Activated T-helper 2 cell treated with anti-CD3 and anti-CD28 coated beads, Interferon-gamma antibody, Interleukin-2, Interleukin-4, amounts not matched to agents 10 μg/mL and 5 μg/mL and 100 μg/mL, durations not matched to agents 14 hours and 24 hours and 36 hours (primary cell): ENCODE measurements around the gene GALNT1. TPM values are rescaled to one million over a fixed set of nuclear protein-coding genes. Genes with fewer than 3 reads are reported as not detected.

Experiments used
- DNase-seq: peaks from one replicate; pipeline ENCODE4 v3.0.0; 2021; ENCODE audit warnings: low spot score
- H3K27ac Mint-ChIP-seq: one replicate; pipeline ENCODE4 v1.8.0; 2021; ENCODE audit warnings: mixed read lengths
- H3K27me3 Mint-ChIP-seq: one replicate; pipeline ENCODE4 v1.8.0; 2021; ENCODE audit warnings: low read depth, mixed read lengths
- H3K36me3 Mint-ChIP-seq: one replicate; pipeline ENCODE4 v1.8.0; 2021; ENCODE audit warnings: low read depth, mixed read lengths
- H3K4me1 Mint-ChIP-seq: one replicate; pipeline ENCODE4 v1.8.0; 2021; ENCODE audit warnings: low read depth, mixed read lengths
- H3K4me3 Mint-ChIP-seq: one replicate; pipeline ENCODE4 v1.8.0; 2021; ENCODE audit warnings: low read depth, mild to moderate bottlenecking, moderate library complexity, mixed read lengths
- H3K9me3 Mint-ChIP-seq: one replicate; pipeline ENCODE4 v1.8.0; 2021; ENCODE audit warnings: mixed read lengths
- intact Hi-C: fragments of 100-400 bp; cut with micrococcal nuclease; formaldehyde crosslinking; loops from one replicate; pipeline ENCODE4 v1.15.1; 2023
- total RNA-seq: library from RNA; stranded (reverse); gene quantifications from 2 replicates; pipeline ENCODE4 v1.2.3, GENCODE V29; 2022

GALNT1 gene
- total RNA-seq, 1 donor from 2014 or later, result 39.8 TPM

DNA sequence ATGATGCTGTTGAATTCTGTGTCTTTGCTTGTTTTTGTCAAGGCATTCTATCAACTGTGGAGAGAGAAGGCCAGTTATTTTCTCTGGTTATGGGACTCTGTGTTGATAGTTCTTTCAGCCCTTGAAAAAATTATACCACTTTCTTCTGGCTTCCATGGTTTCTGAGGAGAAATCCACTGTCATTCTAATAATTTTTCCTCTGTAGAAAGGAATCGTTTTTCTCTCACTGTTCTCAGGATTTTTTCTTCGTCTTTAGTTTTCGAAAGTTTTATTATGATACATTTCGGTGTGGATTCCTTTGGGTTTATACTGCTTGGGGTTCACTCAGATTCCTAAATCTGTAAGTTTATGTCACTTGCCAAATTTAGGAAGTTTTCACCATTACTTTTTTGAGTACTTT, 6.6 kb downstream of the GALNT1 start:
- Mint-ChIP-seq H3K9me3 (peaks cover 28% of the 10 kb centered on the region), H3K4me3 (no peak overlapping the region), H3K36me3 (peaks cover 34% of the 10 kb centered on the region), H3K27ac (no peak overlapping the region), H3K27me3 (peaks cover 2% of the 10 kb centered on the region), H3K4me1 (peaks cover 17% of the 10 kb centered on the region)
- intact Hi-C loops, result no loop called here
- DNase-seq, result no peak

DNA sequence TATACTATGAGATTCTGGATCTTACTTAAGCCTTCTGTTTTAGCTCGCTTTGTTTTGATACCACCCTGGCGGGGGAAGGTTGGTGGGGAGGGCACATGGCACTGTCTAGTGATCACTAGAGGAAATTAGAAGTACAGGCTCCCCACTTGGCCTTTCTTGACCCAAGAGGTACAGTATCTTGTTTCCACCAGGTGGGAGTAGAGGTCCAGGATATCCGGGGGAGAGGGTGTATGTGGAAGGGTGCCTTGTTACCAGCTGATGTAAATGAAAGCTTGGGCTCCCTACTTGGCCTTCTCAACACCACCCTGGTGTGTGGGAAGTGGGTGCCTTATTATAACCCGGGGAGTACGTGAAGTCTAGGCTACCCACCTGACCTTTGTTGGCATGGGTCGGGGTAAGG, 7.5 kb downstream of the GALNT1 start:
- intact Hi-C loops, result no loop called here
- DNase-seq, result no peak
- no peak overlapping the region for H3K27ac Mint-ChIP-seq
- H3K9me3 Mint-ChIP-seq, result peaks cover 28% of the 10 kb centered on the region
- H3K36me3 Mint-ChIP-seq, result peaks cover 29% of the 10 kb centered on the region
- no peak overlapping the region for H3K4me3 Mint-ChIP-seq
- H3K27me3 Mint-ChIP-seq, result peaks cover 2% of the 10 kb centered on the region
- H3K4me1 Mint-ChIP-seq, result peaks cover 12% of the 10 kb centered on the region

DNA sequence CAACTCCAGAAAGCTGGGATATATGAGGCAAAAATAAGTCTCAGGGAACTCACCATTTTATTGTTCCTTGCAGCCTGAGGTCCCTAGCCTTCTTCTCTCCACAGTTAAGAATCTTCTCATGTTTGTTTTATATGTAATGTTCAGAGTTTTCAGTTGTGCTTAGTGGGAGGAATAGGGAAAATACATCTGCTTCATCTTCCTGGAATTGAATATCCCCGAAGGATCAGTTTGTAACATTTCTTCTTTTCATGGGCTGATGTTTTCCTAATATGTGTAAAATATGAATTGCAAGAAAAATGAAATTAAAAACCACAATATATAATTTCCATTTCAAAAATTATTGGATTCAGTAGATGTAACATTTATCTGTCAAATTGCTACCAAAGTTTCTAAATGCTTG, 8.0 kb downstream of the GALNT1 start:
- H3K36me3 Mint-ChIP-seq, result peaks cover 25% of the 10 kb centered on the region
- no peak overlapping the region for H3K27ac Mint-ChIP-seq
- H3K9me3 Mint-ChIP-seq, result peaks cover 25% of the 10 kb centered on the region
- intact Hi-C loops, result no loop called here
- peaks cover 9% of the 10 kb centered on the region for H3K4me1 Mint-ChIP-seq
- H3K4me3 Mint-ChIP-seq, result no peak overlapping the region
- peaks cover 2% of the 10 kb centered on the region for H3K27me3 Mint-ChIP-seq
- DNase-seq, result no peak

DNA sequence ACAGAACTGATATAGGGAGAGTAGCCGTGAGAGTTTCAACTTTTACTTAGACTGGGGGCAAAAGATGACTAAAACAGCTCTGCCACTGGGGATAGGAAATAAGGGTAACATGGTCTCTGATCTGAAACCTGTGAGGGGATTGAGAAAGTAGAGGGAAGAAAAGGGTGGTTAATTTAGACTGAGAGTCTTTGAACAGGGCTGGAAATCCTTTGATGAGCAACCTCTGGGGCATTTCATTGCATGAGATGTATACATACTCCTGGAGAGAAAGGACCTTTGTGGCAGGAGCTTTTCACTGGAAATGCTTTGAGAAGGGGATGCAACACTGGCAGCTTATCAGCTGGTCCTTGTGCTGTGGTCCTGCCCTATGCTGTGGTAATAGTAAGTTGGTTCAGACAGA, 9.4 kb downstream of the GALNT1 start:
- peaks cover 21% of the 10 kb centered on the region for H3K36me3 Mint-ChIP-seq
- DNase-seq, result no peak
- peaks cover 2% of the 10 kb centered on the region for H3K27me3 Mint-ChIP-seq
- peaks cover 18% of the 10 kb centered on the region for H3K9me3 Mint-ChIP-seq
- no peak overlapping the region for H3K27ac Mint-ChIP-seq
- H3K4me3 Mint-ChIP-seq, result no peak overlapping the region
- intact Hi-C loops, result no loop called here
- peaks cover 9% of the 10 kb centered on the region for H3K4me1 Mint-ChIP-seq

DNA sequence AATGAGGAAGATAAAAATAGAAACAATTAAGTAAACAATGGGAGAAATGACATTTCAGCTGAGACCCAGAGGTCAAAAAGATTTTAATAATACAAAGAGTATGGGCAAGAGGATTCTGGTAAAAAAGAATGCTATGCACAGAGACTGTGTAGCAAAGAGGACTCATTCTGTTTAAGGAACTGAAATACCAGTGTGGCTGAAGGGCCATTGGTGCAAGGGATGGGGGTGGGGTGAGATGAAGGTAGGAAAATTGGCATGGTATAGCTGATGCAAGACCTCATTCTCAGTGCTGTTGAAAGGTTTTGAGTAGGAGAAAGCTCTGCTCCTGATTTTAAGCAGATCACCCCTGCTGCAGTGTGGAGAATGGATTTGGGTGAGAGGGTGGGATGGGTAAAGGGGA, 10.8 kb downstream of the GALNT1 start:
- intact Hi-C loops, result no loop called here
- Mint-ChIP-seq H3K4me1 (peaks cover 9% of the 10 kb centered on the region), H3K4me3 (no peak overlapping the region), H3K36me3 (peaks cover 19% of the 10 kb centered on the region), H3K9me3 (peaks cover 16% of the 10 kb centered on the region), H3K27ac (no peak overlapping the region), H3K27me3 (peaks cover 1% of the 10 kb centered on the region)
- no peak for DNase-seq

DNA sequence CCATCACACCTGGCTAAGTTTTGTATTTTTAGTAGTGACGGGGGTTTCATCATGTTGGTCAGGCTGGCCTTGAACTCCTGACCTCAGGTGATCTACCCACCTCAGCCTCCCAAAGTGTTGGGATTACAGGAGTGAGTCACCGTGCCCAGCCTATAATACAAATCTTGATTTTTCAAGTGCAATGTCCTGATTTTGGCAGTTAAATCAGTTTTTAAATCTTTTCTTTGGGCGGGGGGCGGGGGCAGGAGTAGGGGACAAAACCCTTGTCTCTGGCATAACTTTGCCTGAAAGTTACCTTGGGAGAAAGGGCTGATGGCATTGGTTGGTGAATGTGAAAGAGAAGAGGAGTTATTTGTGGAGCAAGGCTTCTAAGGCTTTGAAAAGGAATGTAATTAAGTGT, 12.3 kb downstream of the GALNT1 start:
- no peak for DNase-seq
- Mint-ChIP-seq H3K4me1 (peaks cover 5% of the 10 kb centered on the region), H3K4me3 (no peak overlapping the region), H3K9me3 (peaks cover under 1% of the 10 kb centered on the region), H3K27ac (no peak overlapping the region), H3K27me3 (no peaks in the 10 kb centered on the region), H3K36me3 (peaks cover 12% of the 10 kb centered on the region)
- intact Hi-C loops, result no loop called here

DNA sequence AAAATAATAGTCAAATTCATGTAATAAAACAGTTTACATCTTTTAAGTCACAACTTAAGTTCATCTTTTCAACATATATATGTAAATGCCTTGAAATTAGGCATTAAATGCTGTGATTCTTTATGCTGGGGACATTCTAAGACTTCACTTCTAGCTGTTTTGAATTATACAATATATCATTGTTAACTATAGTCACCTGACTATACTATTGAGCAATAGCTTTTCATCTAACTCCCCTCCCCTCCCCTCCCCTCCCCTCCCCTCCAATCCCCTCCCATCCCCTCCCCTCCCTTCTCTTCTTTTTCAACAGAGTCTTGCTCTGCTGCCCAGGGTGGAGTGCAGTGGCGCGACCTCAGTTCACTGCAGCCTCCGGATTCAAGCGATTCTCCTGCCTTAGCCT, 16.2 kb downstream of the GALNT1 start:
- Mint-ChIP-seq H3K27ac (no peak overlapping the region), H3K4me1 (no peaks in the 10 kb centered on the region), H3K4me3 (no peak overlapping the region), H3K36me3 (peaks cover 37% of the 10 kb centered on the region), H3K27me3 (no peaks in the 10 kb centered on the region), H3K9me3 (peaks cover 32% of the 10 kb centered on the region)
- intact Hi-C loops, result no loop called here
- DNase-seq, result no peak

DNA sequence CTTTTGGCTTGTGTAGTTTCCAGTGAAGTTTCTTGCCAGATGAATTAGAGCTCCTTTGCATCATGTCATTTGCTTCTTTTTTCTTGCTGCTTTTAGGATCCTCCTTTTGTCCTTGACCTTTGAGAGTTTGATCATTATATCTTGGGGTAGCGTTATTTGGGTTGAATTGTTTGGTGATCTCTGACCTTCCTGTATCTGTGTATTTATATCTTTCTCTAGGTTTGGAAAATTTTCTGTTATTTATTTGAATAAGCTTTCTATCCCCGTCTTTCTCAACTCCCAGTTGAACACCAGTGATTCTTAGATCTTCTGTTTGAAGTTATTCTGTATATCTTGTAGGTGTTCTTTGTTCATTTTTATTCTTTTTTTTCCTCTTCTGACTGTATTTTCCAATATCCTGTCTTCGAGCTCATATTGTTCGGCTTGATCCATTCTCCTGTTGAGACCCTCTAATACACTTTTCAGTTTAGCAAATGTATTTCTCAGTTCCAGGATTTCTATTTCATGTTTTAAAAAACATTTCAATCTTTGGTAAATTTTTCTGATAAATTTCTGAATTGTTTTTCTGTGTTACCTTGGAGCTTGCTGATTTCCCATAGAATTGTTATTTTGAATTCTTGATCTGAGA, 20.8 kb downstream of the GALNT1 start:
- intact Hi-C loops, result no loop called here
- Mint-ChIP-seq H3K4me3 (no peak overlapping the region), H3K4me1 (peaks cover 2% of the 10 kb centered on the region), H3K9me3 (peaks cover 47% of the 10 kb centered on the region), H3K36me3 (peaks cover 53% of the 10 kb centered on the region), H3K27ac (no peak overlapping the region), H3K27me3 (no peaks in the 10 kb centered on the region)
- no peak for DNase-seq

DNA sequence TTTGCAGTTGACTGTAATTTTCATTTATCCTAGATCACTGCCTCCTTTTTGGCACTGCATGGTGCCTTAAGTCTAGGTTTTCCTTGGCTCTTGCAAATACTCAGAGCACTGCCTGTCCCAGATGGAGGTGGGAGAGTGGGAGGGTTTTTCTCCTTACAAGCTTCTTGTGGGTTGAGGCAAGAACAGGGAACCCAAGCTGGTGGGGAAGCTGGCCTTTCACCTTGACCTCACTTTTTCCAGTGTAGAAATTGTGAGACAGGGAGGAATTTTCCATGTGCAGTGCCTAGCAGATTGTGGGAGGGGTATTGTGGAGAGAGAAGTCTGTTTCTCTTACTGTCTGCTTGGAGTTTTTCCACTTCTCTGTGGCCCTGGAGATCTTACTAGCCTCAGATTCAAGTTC, 21.5 kb downstream of the GALNT1 start:
- Mint-ChIP-seq H3K36me3 (peaks cover 53% of the 10 kb centered on the region), H3K4me3 (no peak overlapping the region), H3K27me3 (no peaks in the 10 kb centered on the region), H3K9me3 (peaks cover 47% of the 10 kb centered on the region), H3K27ac (no peak overlapping the region), H3K4me1 (peaks cover 2% of the 10 kb centered on the region)
- DNase-seq, result no peak
- intact Hi-C loops, result no loop called here

DNA sequence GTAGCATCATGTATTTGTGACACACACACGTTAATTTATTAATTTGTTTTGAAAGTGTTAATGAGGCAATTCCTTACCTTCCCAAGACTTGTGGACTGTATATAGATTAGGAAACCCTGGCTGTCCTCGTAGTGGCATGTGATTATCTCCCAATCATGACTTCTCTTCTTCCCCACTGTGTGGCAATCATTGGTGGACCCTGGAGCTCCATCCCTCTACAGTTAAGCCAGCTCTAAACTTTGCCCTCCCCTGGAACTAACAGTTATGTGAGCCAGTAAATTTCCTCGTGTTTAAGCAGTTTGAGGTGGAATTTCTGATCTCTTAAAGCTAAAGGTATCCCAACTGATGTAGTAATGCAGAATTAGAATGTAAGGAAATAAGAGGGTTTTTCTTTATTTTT, 22.0 kb downstream of the GALNT1 start:
- Mint-ChIP-seq H3K9me3 (peaks cover 47% of the 10 kb centered on the region), H3K4me3 (no peak overlapping the region), H3K36me3 (peaks cover 48% of the 10 kb centered on the region), H3K27ac (no peak overlapping the region), H3K27me3 (no peaks in the 10 kb centered on the region), H3K4me1 (peaks cover 2% of the 10 kb centered on the region)
- intact Hi-C loops, result no loop called here
- no peak for DNase-seq

DNA sequence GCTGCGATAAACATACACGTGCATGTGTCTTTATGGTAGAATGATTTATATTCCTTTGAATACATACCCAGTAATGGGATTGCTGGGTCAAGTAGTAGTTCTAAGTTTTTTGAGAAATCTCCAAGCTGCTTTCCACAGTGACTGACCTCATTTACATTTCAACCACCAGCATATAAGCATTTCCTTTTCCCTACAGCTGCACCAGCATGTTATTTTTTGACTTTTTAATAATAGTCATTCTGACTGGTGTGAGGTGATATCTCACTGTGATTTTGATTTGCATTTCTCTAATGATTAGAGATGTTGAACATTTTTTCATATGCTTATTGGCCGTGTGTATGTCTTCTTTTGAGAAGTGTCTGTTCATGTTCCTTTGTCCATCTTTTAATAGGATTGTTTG, 22.8 kb downstream of the GALNT1 start:
- peaks cover 42% of the 10 kb centered on the region for H3K36me3 Mint-ChIP-seq
- H3K27ac Mint-ChIP-seq, result no peak overlapping the region

DNA sequence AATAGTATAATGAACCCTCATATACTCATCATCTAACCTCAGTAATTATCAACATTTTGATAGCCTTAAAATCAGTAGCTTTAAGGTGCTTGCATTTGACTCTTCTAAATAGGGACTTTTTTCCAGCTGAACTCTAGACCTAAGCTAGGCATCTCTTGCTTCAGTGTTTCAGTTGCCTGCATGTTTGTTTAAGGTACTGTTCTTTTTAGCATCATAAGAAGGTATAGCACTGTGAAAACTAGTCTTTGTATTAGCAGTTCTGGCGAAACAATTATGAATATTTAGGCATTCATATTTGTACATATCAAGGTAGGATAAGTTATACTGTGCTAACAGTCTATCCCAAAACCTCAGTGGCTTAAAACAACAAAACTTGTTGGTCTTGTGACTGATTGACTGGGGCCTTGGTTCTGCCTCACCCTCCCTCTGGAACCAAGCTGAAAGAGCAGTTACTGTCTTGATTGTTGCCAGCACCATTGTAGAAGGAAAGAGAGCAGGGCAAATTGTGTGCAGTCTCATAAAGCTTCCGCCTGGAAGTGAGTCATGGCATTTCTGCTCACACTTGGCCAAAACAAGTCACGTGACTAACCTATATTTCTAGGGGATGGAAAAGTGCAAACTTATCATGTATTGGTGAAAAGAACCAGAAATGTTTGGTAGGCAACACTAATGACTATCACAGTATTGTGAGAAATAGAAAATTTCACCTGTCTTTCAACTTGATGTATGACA, 24.3 kb downstream of the GALNT1 start:
- H3K9me3 Mint-ChIP-seq, result peaks cover 34% of the 10 kb centered on the region
- peaks cover 2% of the 10 kb centered on the region for H3K4me1 Mint-ChIP-seq
- H3K27ac Mint-ChIP-seq, result no peak overlapping the region
- peaks cover 34% of the 10 kb centered on the region for H3K36me3 Mint-ChIP-seq
- intact Hi-C loops, result no loop called here
- H3K4me3 Mint-ChIP-seq, result no peak overlapping the region
- no peak for DNase-seq
- no peaks in the 10 kb centered on the region for H3K27me3 Mint-ChIP-seq

More for the DNA sequence above, 22.8 kb downstream of the GALNT1 start:
- Mint-ChIP-seq H3K9me3 (peaks cover 47% of the 10 kb centered on the region), H3K4me1 (peaks cover 2% of the 10 kb centered on the region), H3K4me3 (no peak overlapping the region), H3K27me3 (no peaks in the 10 kb centered on the region)
- intact Hi-C loops, result no loop called here
- no peak for DNase-seq

DNA sequence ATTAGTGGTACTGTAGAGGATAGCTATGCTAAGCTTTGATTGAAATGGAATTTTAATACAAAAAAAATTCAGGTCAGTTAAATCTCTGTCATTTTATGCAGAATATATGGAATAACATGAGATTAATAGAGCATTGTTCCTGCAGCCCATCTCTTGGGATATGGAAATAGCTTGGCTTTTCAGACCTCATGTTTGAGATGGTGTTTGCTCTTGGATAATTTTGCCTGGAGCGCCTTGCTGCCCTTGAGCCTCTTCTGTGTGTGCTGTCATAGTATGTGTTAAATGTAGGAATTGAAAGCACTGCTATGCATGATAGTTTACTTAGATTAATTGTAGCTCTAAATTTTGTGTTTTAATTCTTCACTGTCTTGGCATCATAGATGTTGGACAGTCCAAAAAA, 27.7 kb downstream of the GALNT1 start:
- DNase-seq, result no peak
- H3K27me3 Mint-ChIP-seq, result no peaks in the 10 kb centered on the region
- H3K9me3 Mint-ChIP-seq, result no peaks in the 10 kb centered on the region
- H3K36me3 Mint-ChIP-seq, result peaks cover 5% of the 10 kb centered on the region
- H3K27ac Mint-ChIP-seq, result no peak overlapping the region
- intact Hi-C loops, result no loop called here
- H3K4me3 Mint-ChIP-seq, result no peak overlapping the region
- H3K4me1 Mint-ChIP-seq, result peaks cover 2% of the 10 kb centered on the region
